Ramos (cell line): ENCODE results near the gene HCK.
"Not testable (repeated sequence)": the region's sequence is repeated elsewhere in the genome, so short reads cannot be mapped to it uniquely, and the experiment has no call there.

Experiments
- in situ Hi-C: fragments of 300-500 bp; cut with MboI; formaldehyde crosslinking; loops from one replicate; pipeline ENCODE4 v1.14.3; 2022; ENCODE audit warnings: low sequenced_read_pairs; ENCODE audit not compliant: unreplicated experiment

HCK gene

DNA sequence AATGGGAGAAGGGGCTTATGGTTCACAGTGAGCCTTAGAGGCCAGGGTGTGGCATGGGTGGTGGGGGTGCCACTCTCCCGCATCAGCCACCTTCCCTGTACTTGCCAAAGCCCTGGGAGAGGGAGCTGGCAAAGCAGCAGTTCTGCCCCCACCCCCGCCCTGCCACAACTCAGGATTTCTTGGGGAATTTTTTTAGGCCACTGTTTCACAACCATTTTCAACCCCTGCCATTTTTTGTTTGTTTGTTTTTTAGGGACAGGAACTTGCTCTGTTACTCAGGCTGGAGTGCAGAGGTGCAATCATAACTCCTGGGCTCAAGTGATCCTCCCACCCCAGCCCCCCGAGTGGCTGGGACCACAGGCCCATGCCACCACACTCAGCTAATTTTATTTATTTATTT lies 35.0 kb downstream of the HCK start:
- in situ Hi-C loops: no loop called here

DNA sequence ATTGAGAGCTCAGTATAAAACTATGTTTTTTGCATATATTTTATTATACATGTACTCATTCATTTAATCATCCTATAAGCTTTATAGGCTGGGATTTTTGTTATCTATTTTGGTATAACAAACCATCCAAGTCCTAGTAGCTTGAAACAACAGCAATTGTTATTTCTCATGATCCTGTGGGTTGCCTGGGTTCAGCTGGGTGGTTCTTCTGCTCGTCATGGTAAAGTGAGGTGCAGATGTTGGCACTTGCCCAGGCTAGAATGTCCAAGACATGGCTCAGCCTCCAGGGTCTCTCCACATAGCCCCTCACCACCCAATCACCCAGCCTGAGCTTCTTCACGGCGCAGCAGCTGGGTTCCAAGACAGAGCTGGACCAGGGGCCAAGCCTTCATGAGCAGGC lies 36.7 kb downstream of the HCK start:
- in situ Hi-C loops: no loop called here

DNA sequence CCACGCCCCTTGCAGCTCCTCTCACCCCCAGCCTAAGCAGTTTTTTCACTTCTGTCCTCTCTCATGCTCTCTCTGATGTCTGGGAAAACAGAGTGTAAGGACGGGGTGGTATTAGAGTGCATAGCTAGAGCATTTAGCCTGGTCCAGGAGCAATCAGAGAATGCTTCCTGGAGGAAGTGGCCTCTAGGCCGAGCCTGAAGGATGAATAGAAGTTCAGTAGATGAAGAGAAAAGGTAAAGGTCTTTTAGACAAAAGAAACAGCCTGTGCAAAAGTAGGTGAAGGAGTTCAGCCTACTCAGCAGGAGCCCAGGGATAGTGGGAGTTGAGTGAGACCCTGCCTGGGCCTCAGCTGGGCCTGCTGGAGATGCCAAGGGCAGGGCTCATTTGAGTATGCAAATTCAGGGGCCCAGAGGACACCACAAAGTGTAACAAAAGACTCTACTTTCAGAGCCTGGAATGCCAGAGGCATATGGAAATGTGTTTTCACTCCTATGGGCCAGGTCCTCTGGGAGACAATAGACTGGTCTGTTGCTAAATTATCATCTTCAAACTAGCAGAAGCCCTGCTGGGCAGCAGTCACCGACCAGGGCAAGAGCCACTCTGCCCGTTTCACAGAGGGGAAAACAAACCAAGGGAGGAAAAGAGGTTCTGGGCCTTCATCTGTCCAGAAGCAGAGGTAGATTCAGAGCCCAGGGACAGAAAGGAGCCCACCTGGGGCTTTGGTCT lies 37.8 kb downstream of the HCK start:
- in situ Hi-C loops: loop anchor here (5.0 to 10.0 kb wide), 3 partner anchors 67 to 265 kb away; no protein-coding TSS in a partner anchor

DNA sequence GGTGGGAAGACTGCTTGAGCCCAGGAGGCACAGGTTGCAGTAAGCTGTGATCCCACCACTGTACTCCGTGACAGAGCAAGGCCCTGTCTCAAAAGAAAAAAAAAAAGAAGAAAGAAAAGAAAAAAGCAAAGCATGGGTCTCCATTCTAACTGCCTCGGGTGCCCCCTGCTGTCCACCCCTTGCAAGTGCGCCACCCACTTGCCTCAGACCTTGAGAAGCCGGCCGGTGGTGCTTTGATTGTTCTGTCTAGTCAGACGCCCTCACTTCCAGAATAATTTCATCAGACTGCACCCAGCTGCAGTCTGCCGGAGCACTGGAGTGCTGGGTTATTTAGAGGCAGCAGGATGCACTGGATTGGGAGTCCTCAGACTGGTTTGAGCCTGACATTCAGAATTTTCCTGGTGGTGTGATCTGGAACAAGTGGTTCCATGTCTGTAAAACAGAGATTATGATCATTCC lies 39.9 kb downstream of the HCK start:
- in situ Hi-C loops: loop anchor here (5.0 to 10.0 kb wide), 3 partner anchors 70 to 267 kb away; no protein-coding TSS in a partner anchor

DNA sequence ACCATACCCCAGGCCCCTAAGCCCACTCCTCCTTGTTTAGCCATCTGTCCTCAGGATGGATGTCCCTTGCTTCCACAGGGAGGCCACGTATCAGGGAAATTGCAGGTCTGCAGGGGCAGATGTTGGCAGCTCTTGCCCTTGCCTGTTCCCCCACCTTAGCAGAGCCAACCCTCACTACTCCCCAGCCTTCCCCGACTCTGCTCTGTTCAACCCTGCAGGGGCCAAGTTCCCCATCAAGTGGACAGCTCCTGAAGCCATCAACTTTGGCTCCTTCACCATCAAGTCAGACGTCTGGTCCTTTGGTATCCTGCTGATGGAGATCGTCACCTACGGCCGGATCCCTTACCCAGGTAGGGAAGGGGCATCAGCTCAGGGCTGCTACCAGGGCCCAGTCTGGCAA lies 46.7 kb downstream of the HCK start:
- in situ Hi-C loops: loop anchor here (10.0 kb wide), 2 partner anchors 244 to 274 kb away; no protein-coding TSS in a partner anchor

DNA sequence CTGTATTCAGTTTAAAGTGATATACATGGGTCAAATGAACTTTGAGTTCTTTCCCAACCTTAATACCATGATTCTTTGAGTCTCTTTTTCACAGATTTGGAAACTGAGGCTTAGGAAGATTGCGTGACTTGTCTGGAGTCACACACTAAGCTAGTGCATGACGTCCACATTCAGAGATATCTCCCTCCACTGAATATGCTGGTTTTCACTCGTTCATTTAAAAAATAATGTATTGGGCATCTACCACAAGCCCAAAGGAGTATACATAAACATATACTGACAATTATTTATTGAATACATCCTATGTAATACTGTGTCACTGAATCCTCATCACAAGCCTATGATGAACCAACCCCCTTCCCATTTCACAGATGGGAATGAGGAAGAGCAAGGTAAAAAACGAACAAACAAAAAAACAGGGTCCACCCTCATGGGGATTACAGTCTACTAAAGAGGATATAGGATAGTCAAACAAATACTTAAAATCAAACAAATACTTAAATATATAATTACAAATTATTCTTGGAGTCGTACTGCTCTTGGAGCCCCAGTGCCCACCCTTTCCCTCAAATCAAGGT lies 56.9 kb downstream of the HCK start:
- in situ Hi-C loops: no loop called here

DNA sequence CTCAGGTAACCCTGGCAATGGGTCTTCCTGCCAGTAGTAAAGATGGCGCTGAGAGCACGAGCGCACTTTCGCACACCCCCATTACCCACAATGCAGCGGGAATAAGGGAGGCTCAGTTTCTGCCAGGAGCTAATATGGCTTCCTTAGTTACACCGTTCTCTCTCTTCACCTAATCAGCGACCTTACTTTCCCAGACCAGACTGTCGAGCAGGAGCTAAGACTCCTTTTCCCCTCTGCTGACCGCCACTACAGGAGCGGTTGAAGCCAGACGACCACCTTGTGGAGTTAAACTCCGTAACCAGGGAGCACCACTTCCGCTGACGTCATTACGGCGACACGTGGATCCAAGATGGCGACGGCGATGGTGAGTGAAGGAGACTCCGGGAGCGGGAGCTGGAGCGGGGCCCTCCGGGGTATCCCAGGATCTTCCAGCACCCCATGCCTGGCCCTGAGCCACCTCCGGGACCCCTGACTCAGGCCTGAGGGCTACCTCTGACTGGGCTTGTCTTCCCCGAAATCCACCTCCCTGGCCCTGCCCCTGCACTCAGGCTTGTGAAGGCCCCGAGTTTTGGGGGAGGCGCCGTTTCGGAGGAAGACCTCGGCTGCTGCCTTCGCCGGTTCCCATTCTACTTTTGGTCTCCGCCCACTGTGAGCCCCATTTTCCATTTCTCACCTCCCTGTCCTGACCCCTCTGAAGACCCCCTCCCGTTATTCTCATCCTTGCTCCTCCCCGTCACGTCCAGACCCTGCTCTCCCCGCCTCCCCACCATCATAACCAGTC lies 57.5 kb downstream of the HCK start, which contains the start of gene TM9SF4:
Gene TM9SF4 (plus strand): TSS at position 323 of the 781 bp plus-strand sequence. CDS start 27 bp downstream, at position 350.
- in situ Hi-C loops: no loop called here

DNA sequence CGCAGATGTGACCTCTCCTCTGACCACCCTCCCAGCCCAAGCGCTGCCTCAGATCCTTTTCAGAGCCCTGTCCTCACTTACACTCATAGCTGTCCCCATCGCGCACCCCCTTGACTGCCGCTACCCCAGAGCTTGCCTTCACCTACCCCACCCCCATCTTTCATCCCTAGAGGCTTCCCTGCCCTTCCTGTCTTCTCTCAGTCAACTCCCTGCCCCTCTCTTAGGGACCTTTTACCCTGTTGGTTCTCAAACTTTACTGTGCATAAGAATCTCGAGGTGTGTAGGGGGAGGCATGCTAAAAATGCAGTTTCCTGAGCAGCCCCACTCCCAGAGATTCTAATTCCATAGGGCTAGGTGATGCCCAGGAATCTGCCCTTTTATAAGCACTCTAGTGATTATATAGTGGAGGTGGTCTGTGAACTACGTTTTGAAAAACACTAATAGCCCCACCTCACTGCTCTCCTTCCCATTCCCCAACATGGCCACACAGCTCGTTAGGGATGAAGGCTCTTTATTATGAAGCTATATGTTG lies 58.2 kb downstream of the HCK start:
- in situ Hi-C loops: no loop called here

DNA sequence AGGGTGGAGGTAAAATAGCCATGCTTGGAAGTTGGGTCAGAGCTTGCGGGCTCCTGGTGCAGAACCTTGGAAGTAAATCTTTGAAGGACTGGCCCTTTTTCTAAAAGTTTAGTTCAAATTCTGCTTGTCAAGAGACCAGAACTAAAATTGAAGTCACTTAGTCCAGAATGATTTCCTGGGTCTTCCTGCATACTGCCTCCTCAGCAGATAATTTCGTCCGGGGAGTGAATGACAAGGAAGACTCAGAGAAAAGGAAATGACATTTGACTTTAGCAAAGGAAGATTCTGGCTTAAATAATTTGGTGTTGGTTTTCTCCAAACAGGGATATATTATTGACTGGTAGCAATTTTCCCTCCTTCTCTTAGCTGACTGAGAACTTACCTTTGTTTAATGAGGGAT lies 58.7 kb downstream of the HCK start:
- in situ Hi-C loops: no loop called here

DNA sequence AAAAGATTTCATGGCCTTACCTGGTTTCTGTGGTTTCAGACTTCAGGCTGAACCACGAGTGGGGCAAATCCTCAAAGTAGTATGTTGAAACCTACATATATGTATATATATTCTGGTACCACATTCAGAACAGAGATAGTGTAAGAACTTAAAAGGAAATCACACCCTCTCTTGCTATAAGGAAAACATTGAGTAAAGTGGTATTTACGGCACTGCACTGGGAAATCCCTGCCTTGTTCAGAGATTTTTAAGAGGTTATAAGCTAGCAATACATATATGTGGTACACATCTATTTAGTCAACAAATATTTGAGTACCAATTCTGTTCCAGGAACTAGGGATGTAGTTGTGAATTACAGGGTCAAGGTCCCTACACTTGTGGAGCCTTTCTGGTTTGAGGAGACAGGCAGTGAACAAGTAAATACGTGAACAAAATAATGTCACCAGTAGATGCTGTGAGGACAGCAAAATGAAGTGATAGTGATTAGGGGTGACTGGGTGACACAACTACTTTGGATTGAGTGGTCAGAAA lies 59.2 kb downstream of the HCK start:
- in situ Hi-C loops: no loop called here

DNA sequence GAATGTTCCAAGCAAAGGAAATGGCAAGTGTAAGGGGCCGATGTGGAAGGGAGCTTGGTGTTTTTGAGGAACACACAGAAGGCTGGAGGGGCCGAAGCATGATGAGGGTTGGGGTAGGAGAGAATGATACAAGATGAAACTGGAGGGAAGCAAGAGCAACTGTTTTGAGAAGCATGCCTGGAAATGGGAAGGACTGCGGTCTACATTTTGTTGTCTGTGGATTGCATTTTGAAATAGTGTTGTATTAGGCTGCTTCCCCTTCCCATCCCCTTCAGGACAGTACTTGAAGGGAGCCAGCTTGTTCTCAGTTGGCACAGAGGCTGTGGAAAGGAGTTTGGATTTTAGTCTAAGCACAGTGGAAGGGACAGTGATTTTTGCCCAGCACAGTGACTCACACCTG lies 59.7 kb downstream of the HCK start:
- in situ Hi-C loops: no loop called here

DNA sequence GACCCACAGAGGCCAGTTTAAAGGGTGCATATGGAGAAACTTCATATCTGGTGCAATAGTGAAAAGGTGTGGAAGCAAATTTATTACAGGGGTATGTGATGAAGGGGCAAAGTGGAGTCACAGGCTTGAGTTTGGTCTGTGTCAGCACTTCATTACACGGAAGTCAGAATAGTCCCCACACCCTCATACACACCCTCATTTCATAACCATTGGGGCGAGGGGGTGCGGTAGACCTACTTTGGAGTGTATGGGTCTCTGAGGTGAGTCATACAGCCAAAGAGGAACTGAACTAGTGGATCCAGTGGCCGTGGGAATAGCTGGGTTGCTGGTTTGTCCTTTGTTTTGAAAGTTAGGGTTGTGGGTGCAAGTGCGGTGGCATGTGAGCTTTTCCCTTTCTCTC lies 60.8 kb downstream of the HCK start:
- in situ Hi-C loops: no loop called here

DNA sequence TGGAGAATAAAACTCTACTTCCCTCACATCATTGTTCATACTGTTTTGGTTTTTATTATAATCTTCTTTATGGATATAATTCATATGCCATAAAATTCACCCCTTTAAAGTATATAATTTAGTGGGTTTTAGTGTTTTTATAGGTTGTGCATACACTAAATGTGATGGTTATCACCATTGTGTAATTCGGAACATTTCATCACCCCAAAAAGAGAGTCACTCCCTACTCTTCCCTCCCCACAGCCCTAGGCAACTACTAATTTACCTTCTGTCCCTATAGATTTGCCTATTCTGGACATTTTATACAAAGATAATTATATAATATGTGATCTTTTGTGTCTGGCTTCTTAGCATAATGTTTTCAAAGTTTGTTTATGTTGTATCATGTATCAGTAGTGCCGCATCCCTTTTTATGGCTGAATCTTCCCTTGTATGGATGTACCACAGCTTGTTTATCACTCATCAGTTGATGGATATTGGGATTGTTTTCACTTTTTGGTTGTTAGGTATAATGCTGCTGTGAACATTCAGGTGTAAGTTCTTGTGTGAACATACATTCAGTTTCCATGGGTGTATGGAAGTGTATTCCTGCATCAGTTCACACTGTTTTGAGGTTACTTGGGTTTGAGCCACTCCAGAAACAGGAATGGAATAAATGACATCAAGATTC lies 61.7 kb downstream of the HCK start:
- in situ Hi-C loops: no loop called here

DNA sequence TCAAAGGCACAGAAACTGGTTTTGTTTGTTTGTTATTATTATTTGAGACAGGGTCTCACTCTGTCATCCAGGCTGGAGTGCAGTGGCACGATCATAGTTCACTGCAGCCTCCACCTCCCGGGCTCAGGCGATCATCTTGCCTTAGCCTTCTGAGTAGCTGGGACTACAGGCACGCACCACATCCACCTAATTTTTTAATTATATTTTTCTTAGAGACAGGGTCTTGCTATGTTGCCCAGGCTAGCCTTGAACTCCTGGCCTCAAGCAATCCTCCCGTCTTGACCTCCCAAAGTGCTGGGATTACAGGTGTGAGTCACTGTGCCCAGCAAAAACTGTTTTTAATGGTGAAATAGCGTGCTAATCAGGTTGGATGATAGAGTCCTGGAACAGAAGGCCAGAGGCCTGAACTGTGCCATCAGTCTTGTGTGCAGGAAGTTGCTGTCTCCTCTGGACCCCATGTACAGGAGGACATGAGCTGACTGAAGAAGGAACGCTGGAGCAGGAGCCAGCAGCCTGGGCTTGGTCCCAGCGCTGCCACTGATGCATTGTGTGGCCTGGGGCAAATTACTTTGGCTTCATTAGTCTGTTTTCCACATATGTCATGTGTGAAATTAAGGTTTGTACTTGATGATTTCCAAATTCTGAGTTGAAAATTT lies 62.4 kb downstream of the HCK start:
- in situ Hi-C loops: no loop called here

DNA sequence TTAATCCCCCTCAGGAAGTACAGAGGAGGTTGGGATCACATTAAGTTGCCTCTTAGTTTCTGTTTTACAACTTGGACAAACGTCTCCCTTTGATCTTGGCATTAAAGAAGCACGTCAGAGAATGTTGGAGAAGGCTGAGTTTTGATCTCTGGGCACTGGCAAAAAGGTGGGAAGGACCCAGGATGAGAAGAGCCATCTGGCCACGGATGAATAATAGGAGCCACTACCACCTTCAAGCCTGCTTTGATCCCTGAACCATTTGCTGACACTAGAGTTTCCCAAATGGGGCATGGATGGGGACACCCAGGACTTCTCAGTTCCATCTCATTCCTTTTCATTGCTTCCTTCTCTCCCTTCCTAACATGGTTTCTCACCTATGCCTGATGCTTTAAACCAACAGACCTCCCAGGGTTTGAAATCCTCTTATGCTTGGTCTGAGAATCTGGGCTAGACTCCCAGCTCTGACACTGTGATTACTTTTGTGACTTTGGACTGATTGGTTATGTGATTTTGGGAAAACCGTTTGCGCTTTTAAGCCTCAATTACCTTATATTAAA lies 63.2 kb downstream of the HCK start:
- in situ Hi-C loops: no loop called here

DNA sequence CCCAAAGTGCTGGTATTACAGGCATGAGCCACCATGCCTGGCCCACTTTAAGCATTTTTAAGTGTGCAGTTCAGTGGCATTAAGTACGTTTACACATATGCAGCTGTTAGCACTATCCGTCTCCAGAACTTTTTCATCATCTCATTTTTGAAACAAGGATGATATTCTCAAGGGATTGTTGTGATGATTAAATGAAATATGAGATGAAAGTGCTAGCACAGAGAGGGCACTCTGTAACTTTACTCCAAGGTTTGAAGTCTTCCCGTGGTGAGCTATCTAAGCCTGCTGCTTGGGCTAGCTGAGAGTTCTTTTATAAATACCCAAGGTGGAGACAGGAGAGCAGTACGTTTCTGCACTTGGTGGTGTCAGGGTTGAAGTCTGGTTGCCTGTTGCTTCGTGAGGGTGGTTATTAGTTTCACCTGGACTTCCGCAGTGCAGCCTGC lies 64.1 kb downstream of the HCK start:
- in situ Hi-C loops: no loop called here

DNA sequence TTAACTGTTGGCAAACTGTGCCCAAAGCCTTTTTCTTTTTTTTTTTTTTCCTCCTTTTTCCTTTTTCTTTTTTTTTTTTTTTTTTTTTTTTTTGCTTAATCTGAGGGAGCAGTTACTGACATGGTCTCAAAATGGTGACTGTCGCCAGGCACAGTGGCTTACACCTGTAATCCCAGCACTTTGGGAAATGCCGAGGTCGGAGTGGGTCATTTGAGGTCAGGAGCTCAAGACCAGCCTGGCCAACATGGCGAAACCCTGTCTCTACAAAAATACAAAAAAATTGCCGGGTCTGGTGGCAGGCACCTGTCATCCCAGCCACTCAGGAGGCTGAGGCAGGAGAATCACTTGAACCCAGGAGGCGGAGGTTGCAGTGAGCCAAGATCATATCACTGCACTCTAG lies 64.8 kb downstream of the HCK start:
- in situ Hi-C loops: not testable (repeated sequence)

DNA sequence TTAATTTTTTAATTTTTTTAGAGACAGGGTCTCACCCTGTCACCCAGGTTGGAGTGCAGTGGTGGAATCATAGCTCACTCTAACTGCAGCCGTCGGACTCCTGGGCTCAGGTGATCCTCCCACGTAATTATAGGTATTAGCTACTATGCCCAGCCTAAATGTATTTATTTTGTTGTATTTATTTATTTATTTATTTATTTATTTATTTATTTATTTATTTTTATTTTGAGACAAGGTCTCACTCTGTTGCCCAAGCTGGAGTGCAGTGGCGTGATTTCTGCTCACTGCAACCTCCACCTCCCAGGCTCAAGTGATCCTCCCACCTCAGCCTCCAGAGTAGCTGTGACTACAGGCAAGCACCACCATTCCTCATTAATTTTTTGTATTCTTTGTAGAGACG lies 66.4 kb downstream of the HCK start:
- in situ Hi-C loops: not testable (repeated sequence)

DNA sequence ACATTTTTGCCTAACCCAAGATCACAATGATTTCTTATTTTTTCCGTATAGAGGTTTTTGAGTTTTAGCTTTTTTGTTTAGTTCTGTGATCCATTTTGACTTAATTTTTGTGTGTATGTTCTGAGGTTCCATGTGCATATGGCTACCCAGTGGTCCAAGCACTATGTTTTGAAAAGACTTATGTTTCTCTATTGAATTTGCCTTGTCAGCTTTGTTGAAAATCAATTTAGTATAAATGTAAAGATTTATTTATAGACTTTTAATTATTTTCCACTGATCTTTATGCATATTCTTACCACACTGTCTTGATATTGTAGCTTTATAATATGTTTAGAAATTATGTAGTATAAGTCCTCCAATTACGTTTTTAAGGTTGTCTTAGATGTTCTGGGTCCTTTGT lies 67.7 kb downstream of the HCK start:
- in situ Hi-C loops: no loop called here
